HG03095 (cell line): Measurements from ENCODE around the gene AMBRA1.

Experiments used
- ATAC-seq: cut with Tn5 transposase; IDR thresholded peaks from one replicate; pipeline ENCODE4 v1.9.1; 2021; ENCODE audit warnings: moderate library complexity; ENCODE audit not compliant: unreplicated experiment

AMBRA1 gene

DNA sequence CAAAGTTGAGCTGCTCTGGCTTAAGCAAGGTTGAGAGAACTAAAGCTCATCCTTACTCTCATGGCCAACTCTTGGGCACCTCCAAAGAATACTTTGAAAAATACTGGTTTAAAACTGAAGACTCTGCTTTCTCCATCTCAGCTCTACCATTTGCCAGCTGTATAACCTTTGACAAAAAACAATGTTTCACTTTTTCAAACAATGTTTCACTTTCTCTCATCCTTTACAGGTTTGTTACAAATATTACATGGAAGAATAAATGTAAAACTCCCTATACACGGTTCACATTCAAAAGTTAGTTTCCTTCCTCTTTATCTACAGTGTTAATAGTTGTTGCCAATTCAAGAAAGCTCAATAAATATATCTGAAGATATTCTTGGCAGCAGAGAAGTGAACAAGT is 19.2 kb downstream of the AMBRA1 start:
- ATAC-seq, result no peak

DNA sequence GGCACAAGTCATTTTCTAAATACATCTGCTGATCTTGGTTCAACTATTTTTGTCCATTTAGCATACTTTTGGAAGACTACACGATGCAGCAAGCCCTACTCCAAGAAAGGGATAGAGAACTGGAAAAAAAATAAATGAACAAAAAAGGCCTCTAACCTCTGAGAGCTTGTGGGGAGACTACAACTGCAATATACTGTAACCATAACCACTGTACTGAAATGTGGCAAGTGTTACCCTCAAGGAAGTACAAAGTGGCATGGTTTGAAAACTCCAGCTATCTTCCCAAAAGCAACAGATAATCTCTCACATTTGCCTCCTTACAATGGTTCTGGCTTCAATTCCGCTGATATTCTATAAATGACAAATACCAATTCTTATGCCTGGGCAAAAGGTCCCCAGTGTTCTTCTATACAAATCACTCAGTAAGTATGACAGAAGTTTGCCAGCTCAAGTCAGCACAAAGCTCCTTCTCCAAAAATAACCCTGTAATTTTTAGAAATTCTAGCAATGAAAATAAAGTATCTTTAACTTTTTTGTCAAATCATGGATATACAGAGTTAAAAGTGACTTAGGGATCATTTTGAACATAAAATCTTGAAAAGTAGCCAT is 22.9 kb downstream of the AMBRA1 start:
- ATAC-seq, result no peak

DNA sequence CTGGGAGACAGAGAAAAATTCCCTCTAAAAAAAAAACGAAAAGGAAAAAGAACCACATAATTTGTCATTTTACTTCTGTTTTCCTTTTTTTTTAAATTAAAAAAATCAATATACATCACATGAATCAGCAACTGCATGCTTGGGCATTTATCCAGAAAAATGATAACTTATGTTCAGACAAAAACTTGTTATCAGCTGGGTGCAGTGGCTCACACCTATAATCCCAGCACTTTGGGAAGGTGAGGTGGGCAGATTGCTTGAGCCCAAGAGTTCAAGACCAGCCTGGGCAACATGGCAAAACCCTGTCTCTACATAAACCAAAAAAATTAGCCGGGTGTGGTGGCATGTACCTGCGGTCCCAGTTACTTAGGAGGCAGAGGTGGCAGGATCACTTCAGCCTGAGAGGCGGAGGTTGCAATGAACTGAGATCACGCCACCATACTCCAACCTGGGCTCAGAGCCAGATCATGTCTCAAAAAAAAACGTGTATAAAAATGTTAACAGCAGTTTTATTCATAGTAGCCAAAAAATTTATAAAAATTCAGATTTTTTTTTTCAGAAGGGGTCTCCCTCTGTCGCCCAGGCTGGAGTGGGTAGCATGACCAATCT is 28.5 kb downstream of the AMBRA1 start:
- ATAC-seq, result no peak

DNA sequence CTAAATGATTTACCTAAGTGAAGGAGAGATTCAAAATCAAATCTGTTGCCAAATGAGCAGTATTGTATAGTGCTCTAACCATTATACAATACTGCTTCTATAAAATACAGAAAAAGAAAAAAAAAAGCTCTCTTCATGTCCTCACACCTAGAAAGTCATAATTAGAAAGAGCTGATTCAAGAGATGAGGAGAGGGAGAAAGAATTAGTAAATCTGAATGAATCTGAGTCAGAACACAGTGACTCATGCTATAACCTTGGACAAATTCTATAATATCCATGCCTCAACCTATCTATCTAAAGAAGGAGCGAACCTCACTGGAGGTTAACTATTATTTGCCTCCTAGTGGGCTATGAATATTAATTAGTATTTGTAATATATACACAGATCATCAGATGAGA is 29.4 kb downstream of the AMBRA1 start:
- no peak for ATAC-seq

DNA sequence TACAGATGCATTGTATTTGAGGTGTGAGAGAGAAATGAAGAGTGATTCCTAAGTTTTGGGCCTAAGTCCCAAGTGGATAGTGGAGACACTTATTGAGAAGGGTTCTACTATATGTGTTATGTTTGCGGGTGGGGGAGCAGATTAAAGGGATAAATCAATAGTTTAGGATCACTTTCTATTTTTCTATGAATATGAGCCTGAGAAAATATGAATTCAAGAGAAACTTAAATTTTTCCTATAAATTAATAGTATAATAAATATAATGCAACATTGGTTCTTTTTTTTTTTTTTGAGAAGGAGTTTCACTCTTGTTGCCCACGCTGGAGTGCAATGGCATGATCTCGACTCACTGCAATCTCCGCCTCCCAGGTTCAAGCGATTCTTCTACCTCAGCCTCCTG is 31.3 kb downstream of the AMBRA1 start:
- no peak for ATAC-seq

DNA sequence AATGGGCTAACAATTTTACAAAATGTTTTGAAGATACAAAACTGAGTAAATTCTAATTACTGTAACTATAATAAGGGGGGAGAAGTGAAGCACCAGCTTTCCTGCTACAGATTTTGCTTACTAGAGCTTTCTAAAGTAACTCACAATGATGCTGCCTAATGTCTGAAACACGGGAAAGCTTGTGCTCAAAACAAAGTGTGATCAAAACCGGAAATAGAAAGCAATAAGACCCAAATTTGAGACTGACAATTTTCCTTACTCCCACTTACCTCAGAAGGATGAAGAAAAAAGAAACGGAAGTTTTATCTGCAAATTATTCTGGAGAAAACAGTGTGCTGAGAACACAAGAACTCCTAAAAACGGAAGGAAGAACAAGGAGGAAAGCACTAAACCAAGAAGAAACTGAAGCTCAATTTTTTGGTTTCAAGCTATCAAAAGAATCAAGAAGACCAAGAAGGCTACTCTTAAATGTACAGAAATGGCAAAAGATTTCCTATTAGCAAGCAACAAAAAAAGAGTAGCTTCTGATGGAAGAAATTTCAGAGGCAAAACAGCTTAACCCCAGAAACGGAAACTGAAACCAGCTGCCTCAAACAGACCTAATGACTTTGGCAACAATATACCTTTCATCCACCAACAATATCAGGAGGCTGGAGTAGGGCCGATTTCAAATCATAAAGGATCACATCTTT is 33.4 kb downstream of the AMBRA1 start:
- no peak for ATAC-seq

DNA sequence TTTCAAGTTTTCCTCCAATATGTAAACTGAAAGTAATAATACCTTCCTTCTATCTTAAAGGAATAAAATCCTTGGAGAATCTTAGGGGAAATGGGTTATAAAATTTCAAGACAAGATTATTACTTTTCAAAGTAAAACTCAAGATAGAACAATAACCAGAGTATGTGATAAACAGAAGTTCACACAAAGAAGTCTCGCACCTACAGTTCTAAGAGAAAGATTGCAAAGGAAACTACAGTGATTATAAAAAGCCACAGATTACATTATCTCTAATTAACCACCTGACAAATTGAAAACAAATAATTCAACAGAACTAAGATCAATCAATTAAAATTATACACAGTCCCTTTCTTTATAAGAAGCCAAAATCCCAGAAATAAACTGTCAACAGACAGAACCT is 34.0 kb downstream of the AMBRA1 start:
- no peak for ATAC-seq

DNA sequence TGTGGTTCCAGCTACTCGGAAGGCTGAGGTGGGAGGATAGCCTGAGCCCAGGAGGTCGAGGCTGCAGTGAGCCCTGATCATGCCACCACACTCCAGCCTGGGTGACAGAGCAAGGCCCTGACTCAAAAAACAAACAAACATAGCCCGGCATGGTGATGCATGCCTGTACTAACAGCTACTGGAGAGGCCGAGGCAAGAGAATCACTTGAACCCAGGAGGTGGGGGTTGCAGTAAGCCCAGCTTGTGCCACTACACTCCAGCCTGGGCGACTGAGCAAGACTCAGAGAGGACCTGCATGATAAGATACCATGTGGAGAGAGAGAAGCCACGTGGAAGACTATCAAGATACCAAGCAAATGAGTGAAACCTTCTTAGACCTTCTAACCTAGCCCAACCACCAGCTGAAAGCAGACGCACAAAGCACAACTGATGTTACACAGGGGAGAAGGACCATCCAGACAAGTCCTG is 36.1 kb downstream of the AMBRA1 start:
- no peak for ATAC-seq

DNA sequence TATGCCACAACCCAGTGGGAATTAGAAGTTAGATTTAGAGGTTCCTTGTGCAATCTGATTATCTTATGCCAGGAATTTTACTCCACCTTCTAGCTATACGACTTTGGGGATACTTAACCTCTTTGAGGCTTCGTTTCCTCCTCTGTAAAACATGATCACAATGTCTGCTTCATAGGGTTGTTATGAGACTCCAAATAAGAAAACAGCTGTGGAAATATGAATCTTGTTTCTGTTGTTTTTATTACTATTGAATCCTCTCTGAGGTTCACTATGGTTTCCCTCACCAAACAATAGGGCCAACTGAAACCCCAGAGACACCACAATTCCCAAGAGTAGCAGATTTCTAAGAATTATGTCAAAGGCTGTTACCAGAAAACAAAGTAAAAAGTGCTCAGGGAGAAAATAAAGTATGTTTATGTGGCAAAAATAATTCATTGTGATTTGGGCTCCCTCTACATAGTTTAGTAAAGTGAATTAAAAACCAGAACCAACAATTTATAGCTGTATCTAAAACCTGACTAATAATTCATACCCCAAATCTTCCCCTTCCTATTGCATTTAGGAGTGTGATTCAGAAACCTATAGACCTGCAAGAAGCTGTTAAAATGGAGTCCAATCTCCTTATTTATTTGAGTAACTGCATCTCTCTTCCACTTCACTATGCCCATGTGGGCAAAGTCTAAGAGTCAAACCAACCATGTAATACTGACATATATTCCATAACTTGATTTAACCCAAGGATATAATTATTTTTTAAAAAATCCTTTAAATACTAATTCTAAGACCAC is 38.4 kb downstream of the AMBRA1 start:
- ATAC-seq, result peak; percentile 42

DNA sequence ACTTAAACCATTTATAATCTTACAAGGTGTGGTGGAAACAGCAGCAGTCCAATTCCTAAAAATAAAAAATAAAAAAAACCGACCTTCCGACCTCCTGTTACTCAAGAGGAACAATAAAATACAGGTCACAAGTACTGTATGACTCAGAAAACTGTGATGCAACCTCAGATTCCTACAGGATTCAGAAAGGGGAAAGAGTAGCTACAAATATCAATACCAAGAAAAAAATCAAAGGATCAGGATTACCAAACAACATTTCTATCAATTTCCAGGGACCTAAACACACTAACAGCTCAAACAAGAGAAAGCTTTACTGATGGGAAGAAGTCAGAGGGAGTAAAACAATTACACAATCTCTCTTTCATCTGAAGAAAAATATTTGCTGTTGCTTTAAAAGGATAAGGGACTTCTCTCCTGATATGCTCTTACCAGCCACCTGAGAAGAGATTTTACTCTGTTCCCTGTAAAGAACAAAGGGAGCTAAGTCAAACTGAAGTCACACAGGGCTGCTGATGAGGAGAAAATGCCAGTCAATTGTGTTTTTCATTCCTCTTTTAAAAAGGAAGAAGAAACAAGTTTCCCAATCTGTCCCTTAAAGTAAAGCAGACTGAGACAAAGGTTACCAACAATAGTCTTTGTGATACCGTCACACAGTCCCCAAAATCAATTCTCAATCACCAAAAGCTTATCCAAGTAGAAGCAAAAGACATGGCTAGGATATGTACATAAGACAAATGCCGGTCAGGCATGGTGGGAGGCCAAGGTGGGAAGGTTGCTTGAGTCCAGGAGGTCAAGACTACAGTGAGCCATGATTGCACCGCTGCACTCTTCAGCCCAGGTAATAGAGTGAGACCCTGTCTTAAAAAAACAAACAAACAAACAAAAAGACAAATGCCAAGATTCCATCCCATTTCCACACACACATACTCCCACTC is 39.3 kb downstream of the AMBRA1 start:
- ATAC-seq, result no peak

DNA sequence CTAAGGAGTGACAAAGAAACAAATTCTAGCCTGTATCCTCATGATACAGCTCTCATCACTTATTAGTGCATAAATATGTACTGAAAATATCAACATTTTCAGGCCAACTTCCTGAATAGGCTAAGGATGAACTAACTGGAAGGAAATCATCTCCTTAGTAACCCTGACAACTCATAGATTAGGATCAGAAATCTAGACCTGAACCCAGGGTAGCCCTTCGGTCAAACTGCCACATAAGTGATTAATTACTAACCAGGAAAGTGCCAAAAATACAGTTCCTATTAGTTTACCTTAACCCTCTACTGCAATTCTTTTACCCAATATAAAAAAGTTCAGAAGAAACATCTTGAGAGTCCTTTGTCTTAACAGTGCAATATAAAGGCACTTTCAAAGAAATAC is 40.0 kb downstream of the AMBRA1 start:
- no peak for ATAC-seq

DNA sequence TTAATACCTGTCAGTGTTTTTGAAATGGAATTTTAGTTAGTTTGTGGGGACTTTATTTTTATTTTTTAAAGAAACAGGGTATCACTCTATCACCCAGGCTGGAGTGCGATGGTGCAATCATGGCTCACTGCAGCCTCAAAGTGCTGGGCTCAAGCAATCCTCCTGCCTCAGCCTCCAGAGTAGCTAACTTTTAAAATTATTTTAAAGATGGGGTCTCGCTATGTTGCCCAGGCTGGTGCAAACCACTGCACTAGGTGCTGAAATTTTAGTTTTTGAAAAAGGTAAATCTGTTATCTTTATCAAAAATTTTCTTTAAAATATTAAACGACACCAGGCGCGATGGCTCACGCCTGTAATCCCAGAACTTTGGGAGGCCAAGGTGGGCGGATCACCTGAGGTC is 42.6 kb downstream of the AMBRA1 start:
- no peak for ATAC-seq

DNA sequence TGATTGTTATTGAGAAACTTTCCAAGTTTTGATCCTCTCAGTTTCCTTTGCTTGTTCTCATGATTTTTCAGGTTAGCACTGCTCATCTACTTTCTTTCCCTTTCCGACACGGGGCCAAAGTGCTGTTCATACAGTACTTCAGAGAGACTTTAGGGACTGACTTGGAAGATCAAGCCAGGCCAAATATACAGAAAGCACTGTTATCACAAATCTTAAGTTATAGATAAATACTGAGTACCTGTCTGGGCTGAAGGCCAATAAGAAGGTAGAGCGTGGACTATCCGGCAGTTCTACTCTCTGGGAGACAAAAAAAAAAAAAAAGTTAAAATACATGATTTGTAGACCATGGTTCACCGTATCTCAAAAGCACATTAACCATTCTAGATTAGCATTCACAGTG is 46.2 kb downstream of the AMBRA1 start:
- no peak for ATAC-seq

DNA sequence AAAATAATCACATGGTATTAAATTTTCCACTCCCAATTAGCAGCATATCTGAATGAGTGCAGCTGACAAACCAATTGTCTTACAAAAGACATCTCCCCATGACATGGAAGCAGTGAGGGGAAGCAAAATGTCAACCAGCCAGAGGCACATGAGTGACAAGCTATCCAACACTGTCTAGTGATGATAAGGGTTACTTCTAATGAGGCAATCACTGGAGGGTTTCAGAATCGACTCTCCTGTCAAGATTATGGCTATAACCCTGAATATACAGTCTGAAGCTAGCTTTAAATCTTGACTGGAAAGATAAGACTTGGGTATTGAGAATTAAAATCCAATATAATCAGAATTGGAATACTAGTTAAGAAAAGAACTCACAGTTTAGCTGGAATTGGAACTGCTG is 50.3 kb downstream of the AMBRA1 start:
- no peak for ATAC-seq

DNA sequence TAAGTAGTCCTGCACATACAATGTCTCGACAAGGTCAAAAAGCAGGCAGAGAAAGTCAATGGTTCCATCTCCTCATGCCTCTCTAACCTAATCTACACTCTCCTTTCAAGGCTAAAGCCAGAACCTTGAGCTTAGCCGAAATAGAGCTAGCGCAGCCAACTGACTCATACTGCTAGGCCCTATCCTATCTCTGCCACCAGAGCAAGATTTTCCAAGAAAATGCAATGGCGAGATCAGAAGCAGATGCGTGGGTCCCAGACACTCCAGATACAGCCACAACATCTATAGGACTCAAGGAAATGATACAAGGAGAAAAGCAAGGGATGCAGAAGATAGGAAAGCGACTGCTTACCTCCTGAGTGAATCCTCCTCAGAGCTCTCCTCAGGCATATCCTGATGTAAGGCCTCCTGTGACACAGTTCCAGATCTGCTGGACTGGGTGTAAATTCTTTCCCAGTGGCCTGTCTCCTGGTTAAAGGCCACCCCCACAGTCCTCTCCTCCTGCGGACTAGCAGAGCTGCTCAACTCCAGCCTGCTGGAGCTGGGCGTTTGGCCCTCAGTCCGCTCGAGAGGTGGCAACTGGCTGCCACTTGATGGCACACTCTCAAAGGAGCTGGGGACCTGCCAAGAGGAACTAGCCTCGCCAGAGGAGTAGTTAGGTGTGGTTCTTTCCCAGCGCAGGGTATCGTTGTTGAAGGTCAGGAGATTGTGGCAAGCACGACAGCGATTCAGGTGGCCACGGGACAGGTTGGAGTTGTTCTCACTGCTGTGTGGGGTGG is 52.0 kb downstream of the AMBRA1 start:
- no peak for ATAC-seq

DNA sequence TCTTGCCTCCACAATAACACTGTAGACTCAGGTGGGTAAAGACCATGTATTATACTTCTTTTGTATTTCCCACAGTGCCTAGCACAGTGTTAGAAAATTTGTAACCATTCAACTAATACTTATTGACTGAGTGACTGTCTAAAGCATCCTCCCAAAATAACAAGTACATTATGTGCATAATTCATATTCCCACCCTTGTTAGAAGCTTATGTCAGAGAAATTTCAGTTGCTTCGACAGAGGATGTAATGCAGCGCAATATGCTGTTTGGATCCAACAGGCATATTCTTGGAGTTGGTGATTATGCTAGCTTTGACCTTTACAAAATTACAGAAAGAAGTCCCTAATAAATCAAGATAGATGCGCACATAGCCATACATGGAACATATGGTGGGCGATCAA is 53.0 kb downstream of the AMBRA1 start:
- no peak for ATAC-seq

DNA sequence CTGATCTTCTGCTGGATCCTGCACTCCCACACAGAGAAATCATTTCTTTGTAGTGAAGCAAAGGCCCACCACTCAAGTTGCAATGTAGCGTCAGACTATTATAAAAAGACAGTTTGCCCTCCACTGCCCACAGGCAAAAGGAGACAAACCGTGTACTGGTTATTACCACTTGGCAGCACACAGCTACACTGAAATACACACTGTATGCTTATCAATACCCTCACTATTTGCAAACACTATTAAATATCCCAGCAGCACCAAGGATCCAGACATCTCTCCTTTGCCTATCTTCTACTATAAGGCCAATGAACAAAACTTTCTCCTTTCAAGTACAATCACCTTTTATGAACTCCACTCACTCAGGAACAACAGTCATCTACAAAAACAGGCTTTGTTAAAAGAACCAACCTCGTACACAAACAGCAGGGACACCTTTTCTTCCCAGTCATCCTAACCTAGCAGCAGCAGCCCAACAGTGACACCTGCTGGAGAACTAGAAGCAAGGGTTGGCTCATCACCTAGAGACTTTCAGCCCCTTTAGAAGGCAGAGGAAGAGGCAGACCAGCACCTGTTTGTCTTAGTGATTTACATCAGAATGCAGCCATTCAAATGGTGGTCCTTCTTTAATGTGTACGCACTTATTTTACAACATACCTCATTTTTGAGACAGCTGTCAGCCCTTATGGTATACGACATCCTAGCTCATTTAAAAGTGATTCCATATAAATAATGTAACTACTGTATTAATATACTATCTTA is 56.1 kb downstream of the AMBRA1 start:
- no peak for ATAC-seq

DNA sequence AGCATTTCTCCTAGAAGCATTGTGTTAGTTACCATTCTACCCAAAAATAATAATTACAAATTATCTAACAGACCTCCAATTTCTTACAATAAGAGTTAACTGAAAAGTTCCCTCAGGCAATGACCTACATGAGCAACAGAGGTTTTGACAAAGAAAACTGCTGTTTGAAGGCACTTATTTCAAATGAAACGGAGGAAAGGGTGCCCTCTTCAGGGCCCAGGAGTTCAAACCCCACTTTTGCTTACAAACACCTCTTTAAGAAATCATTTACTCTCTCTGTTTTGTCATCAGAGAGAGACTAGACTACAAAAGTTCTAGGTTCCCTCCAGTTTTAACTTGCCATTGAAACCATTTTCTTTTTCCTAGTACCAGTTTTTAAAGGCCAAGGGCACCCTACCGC is 56.7 kb downstream of the AMBRA1 start:
- no peak for ATAC-seq

DNA sequence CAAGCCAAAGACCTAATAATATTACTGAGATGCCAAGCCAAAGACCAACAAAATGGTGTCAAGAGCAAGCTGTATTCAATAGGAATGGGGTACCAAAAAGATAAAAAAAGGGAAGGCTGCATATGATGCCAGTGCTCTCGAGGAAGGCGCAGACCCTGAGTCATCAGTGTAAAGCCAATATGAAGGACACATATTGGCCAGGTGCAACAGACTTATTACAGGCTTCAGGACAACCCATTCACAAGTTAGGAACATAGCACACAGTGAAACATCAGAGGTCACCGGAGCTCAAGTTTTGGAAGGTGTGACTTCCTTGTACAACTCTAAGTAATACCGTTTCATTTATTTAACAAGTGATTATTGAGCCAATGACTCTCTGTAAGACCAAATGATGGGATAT is 58.1 kb downstream of the AMBRA1 start:
- no peak for ATAC-seq
